GM19455 (cell line): ENCODE results near the gene MAML2.
"Not testable (repeated sequence)": the region's sequence is repeated elsewhere in the genome, so short reads cannot be mapped to it uniquely, and the experiment has no call there.

Source experiments
- ATAC-seq: cut with Tn5 transposase; IDR thresholded peaks from one replicate; pipeline ENCODE4 v1.9.1; 2021; ENCODE audit not compliant: unreplicated experiment

MAML2 gene

GRCh38 chr11:96272529-96273222, 70.3 kb downstream of the MAML2 start:
- peak; percentile 63 for ATAC-seq

GRCh38 chr11:96271777-96272176, 71.2 kb downstream of the MAML2 start:
- no peak for ATAC-seq

GRCh38 chr11:96271352-96271751, 71.6 kb downstream of the MAML2 start:
- not testable (repeated sequence) for ATAC-seq

- ATAC-seq, result not testable (repeated sequence)
Observed at GRCh38 chr11:96268527-96268926, 74.5 kb downstream of the MAML2 start.

GRCh38 chr11:96267496-96268032, 75.4 kb downstream of the MAML2 start:
- peak; percentile 88 for ATAC-seq

GRCh38 chr11:96267001-96267495, 75.9 kb downstream of the MAML2 start:
- peak; percentile 4 for ATAC-seq

GRCh38 chr11:96265972-96266371, 77.0 kb downstream of the MAML2 start:
- no peak for ATAC-seq

GRCh38 chr11:96265220-96265737, 77.7 kb downstream of the MAML2 start:
- ATAC-seq, result no peak

- no peak for ATAC-seq
Observed at GRCh38 chr11:96264364-96264763, 78.6 kb downstream of the MAML2 start.

- ATAC-seq, result no peak
Observed at GRCh38 chr11:96263238-96263763, 79.7 kb downstream of the MAML2 start.

- ATAC-seq, result no peak
Observed at GRCh38 chr11:96260532-96260931, 82.5 kb downstream of the MAML2 start.

- ATAC-seq, result no peak
Observed at GRCh38 chr11:96260067-96260511, 82.9 kb downstream of the MAML2 start.

GRCh38 chr11:96259134-96259830, 83.7 kb downstream of the MAML2 start:
- no peak for ATAC-seq

- peak; percentile 72 for ATAC-seq
Observed at GRCh38 chr11:96257972-96258934, 84.7 kb downstream of the MAML2 start.

- ATAC-seq, result no peak
Observed at GRCh38 chr11:96257036-96257435, 86.0 kb downstream of the MAML2 start.

GRCh38 chr11:96256215-96257011, 86.6 kb downstream of the MAML2 start:
- no peak for ATAC-seq

- no peak for ATAC-seq
Observed at GRCh38 chr11:96254854-96255253, 88.1 kb downstream of the MAML2 start.

- ATAC-seq, result no peak
Observed at GRCh38 chr11:96254087-96254486, 88.9 kb downstream of the MAML2 start.

GRCh38 chr11:96246718-96247552, 96.1 kb downstream of the MAML2 start:
- no peak for ATAC-seq
